Ovary (tissue), 3 donors: Measurements from ENCODE around the gene DNMT3A.

Experiments used
- POLR2A ChIP-seq: fragments of 450-650 bp; IDR thresholded peaks from one replicate; pipeline ENCODE4 v1.6.1; 2017; ENCODE audit warnings: antibody characterized with exemption, mild to moderate bottlenecking, moderate library complexity
- TF ChIP-seq, protein P1 (sequence below), 3 donors: fragments of 450-650 bp in 2 of 3; fragments of 200-600 bp in 1 of 3; IDR thresholded peaks; one replicate each; pipeline versions ENCODE4 v1.5.1 to v1.8.0; 2016 to 2022; ENCODE audit warnings: antibody characterized with exemption in 3 of 3, mild to moderate bottlenecking in 1 of 3
- donor health status: DM: no; HTN: no; CAD: no.

DNA sequence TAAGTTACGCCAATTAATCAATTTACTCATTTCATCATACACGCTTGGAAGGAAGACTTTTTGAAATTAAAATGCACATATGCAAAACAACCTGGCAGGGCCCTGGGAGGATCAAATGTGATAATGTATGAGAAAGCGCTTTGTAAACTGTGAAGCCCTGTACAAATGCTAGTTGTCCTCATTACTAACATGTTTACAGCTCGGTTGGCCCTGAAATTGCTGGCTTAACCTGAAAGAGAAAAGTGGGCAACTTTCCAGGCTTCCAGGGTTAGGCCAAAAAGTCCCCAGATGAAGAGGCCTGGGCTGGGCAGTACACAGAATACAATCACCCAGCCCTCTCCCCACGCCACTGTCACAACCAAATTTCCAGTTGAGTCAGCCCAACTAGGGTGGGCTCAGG is 60.2 kb downstream of the DNMT3A start:
- TF ChIP-seq POLR2A, result no peak
- TF ChIP-seq, protein P1, sequence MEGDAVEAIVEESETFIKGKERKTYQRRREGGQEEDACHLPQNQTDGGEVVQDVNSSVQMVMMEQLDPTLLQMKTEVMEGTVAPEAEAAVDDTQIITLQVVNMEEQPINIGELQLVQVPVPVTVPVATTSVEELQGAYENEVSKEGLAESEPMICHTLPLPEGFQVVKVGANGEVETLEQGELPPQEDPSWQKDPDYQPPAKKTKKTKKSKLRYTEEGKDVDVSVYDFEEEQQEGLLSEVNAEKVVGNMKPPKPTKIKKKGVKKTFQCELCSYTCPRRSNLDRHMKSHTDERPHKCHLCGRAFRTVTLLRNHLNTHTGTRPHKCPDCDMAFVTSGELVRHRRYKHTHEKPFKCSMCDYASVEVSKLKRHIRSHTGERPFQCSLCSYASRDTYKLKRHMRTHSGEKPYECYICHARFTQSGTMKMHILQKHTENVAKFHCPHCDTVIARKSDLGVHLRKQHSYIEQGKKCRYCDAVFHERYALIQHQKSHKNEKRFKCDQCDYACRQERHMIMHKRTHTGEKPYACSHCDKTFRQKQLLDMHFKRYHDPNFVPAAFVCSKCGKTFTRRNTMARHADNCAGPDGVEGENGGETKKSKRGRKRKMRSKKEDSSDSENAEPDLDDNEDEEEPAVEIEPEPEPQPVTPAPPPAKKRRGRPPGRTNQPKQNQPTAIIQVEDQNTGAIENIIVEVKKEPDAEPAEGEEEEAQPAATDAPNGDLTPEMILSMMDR (IDR thresholded peaks at IDR 0.05), result no peak
